Measurements from ENCODE around the gene NCKAP1. TPM values are rescaled to one million over a fixed set of nuclear protein-coding genes. Genes with fewer than 3 reads are reported as not detected.

Gene NCKAP1
- polyA plus RNA-seq, 2 of the 4 experiments (the other 2 are of a cell fraction) = 98.8 to 201 TPM

GRCh38 chr2:183060571-183061231 lies 22.4 kb upstream of the NCKAP1 start (continued):
- TF ChIP-seq HMGXB4 (CRISPR knock-in tag; IDR thresholded peaks at IDR 0.05; ENCODE audit: borderline replicate concordance) (no peak), KDM5A (IDR thresholded peaks at IDR 0.05) (no peak)

GRCh38 chr2:183059561-183059960 lies 21.3 kb upstream of the NCKAP1 start:
- peak; percentile 53 to 72 for DNase-seq (ENCODE audit: low read depth in 1 of 2, low spot score in 1 of 2)
- peak overlapping the region; percentile 40 for H3K4me2 ChIP-seq
- POLR2A ChIA-PET = no interaction called here
- FAIRE-seq = peak; percentile 46
- H3K27ac ChIP-seq = peak overlapping the region; percentile 61 to 78
- H3K4me1 ChIP-seq = peaks cover 40% of the 10 kb centered on the region
- TF ChIP-seq NFE2L2 (conservative IDR thresholded peaks at IDR 0.05; ENCODE audit: low read length) (peak; percentile 98), FOXS1 (CRISPR knock-in tag; IDR thresholded peaks at IDR 0.05) (no peak), ESRRA (IDR thresholded peaks at IDR 0.05; ENCODE audit: borderline replicate concordance, low read length) (no peak), JUNB (IDR thresholded peaks at IDR 0.05) (peak; percentile 39; the same call in 1 of the 2 replicates), ZC3H11A (IDR thresholded peaks at IDR 0.05) (no peak), FOSL2 (IDR thresholded peaks at IDR 0.05) (peak; percentile 29; the same call in 1 of the 2 replicates), FOSL2 (CRISPR knock-in tag; IDR thresholded peaks at IDR 0.05) (peak; percentile 76), ZSCAN20 (CRISPR knock-in tag; IDR thresholded peaks at IDR 0.05) (no peak), KDM1A (IDR thresholded peaks at IDR 0.05; ENCODE audit: low read depth) (no peak), MAFK (IDR thresholded peaks at IDR 0.05; ENCODE audit: partially characterized antibody) (peak; percentile 99), MAX (IDR thresholded peaks at IDR 0.05) (no peak), KDM5A (IDR thresholded peaks at IDR 0.05) (no peak), TFCP2L1 (CRISPR knock-in tag; IDR thresholded peaks at IDR 0.05) (no peak), EP300 (IDR thresholded peaks at IDR 0.05) (no peak), HOXB5 (CRISPR knock-in tag; IDR thresholded peaks at IDR 0.05) (0 out of 2 replicates have a peak, but pooled peaks have one; percentile 30), RFX5 (IDR thresholded peaks at IDR 0.05) (no peak), BHLHE40 (IDR thresholded peaks at IDR 0.05; ENCODE audit: low read depth, low read length) (no peak)
- H3K9me3 ChIP-seq = no peaks in the 10 kb centered on the region
- ATAC-seq = peak; percentile 68 to 73
- CTCF ChIA-PET = interaction anchor here (0.6 to 1.0 kb wide), 2 partner anchors 13 to 16 kb away, joined by 4 read pairs; no protein-coding TSS in a partner anchor
- no peak overlapping the region for H3K4me3 ChIP-seq
- whole genome bisulfite sequencing (ENCODE audit: missing lambda C conversion rate) = 0% methylated on average over 1 of the region's 1 CpG

GRCh38 chr2:183057333-183057985 lies 19.2 kb upstream of the NCKAP1 start:
- H3K4me1 ChIP-seq = peaks cover 34% of the 10 kb centered on the region
- peak overlapping the region; percentile 20; the same call in 2 of the 3 replicates for H3K4me2 ChIP-seq
- FAIRE-seq (no peak), ATAC-seq (no peak), DNase-seq (ENCODE audit: low read depth in 1 of 2, low spot score in 1 of 2) (no peak)
- ChIA-PET POLR2A (no interaction called here), CTCF (interaction anchor here (1.3 to 1.7 kb wide), 2 partner anchors 15 to 21 kb away, joined by 3 to 5 read pairs; partner anchors contain the start of gene DUSP19)
- no peaks in the 10 kb centered on the region for H3K9me3 ChIP-seq
- TF ChIP-seq SMC3 (IDR thresholded peaks at IDR 0.05) = no peak
- no peak for TF ChIP-seq HOXB13 (CRISPR knock-in tag; IDR thresholded peaks at IDR 0.05; ENCODE audit: low read depth)
- TF ChIP-seq HOXB5 (CRISPR knock-in tag; IDR thresholded peaks at IDR 0.05) = no peak
- TF ChIP-seq RAD21 (conservative IDR thresholded peaks at IDR 0.05 in 1 of 2, IDR thresholded peaks at IDR 0.05 in 1 of 2) = no peak
- no peak for TF ChIP-seq FOSL2 (IDR thresholded peaks at IDR 0.05)
- TF ChIP-seq FOSL2 (CRISPR knock-in tag; IDR thresholded peaks at IDR 0.05) = no peak
- no peak for TF ChIP-seq EHMT2 (IDR thresholded peaks at IDR 0.05; ENCODE audit: low read depth)
- TF ChIP-seq CBX8 (IDR thresholded peaks at IDR 0.05) = no peak
- no peak for TF ChIP-seq EHF (CRISPR knock-in tag; IDR thresholded peaks at IDR 0.05)
- no peak for TF ChIP-seq CHD2 (IDR thresholded peaks at IDR 0.05; ENCODE audit: low read length, partially characterized antibody)
- no peak for TF ChIP-seq KDM1A (IDR thresholded peaks at IDR 0.05; ENCODE audit: low read depth)
- WGBS (ENCODE audit: missing lambda C conversion rate) = 73% methylated on average over 3 of the region's 3 CpGs
- H3K4me3 ChIP-seq = no peak overlapping the region
- H3K27ac ChIP-seq = peak overlapping the region; percentile 18 to 49; a peak in 3 of 6 replicates
